Aortic smooth muscle cell (primary cell): ENCODE data around the gene C4orf33. TPM values are rescaled to one million over a fixed set of nuclear protein-coding genes. Genes with fewer than 3 reads are reported as not detected.

ENCODE experiments used
- total RNA-seq: library from RNA; depleted of rRNA; stranded (reverse); fragments of >200 nt; gene quantifications from 2 replicates; pipeline ENCODE4 v1.2.3, GENCODE V29; 2014

The C4orf33 gene
- total RNA-seq: 10.3 and 13.4 TPM in 2 replicates

GRCh38 chr4:129095811-129096454, at the start of gene C4orf33:
Gene C4orf33, plus strand, starts transcription at chr4:129096152. Its CDS starts 6,459 bp downstream, at chr4:129102611.

GRCh38 chr4:129093191-129093920, 2.6 kb upstream of the C4orf33 start, which contains the start of gene SCLT1:
Gene SCLT1, minus strand, starts transcription at chr4:129093539. Its CDS starts 436 bp downstream, at chr4:129093103.

Other genes with a start within 250 kb of the C4orf33 start
- 9.6 and 11.6 TPM in 2 replicates for gene SCLT1, start 2.6 kb upstream of the C4orf33 start, total RNA-seq